Heart right ventricle (tissue), 16 donors: ENCODE measurements around the gene ARHGAP29. TPM values are rescaled to one million over a fixed set of nuclear protein-coding genes. Genes with fewer than 3 reads are reported as not detected.

Experiments used
- ATAC-seq, 8 donors: fragments of 200-7000 bp; cut with Tn5 transposase; one replicate each; pipeline ENCODE4 v1.9.1; 2020; ENCODE audit warnings: mild to moderate bottlenecking in 8 of 8, moderate library complexity in 8 of 8, moderate number of reproducible peaks in 1 of 8
- DNase-seq, 2 donors: peaks; one replicate each; pipeline ENCODE4 v3.0.0-alpha.2; 2020
- H3K27ac ChIP-seq, 10 donors: fragments of 200-600 bp; sonication (generic) in 2 of 10; one replicate each; pipeline versions ENCODE4 v1.5.0 to v1.8.0; 2020 to 2022; ENCODE audit warnings: mild to moderate bottlenecking in 3 of 10
- H3K27me3 ChIP-seq, 7 donors: fragments of 200-600 bp; one replicate each; pipeline ENCODE4 v1.8.0; 2021 to 2022; ENCODE audit warnings: mild to moderate bottlenecking in 2 of 7
- H3K36me3 ChIP-seq, 9 donors: fragments of 200-600 bp; sonication (generic) in 1 of 9; one replicate each; pipeline versions ENCODE4 v1.5.0 to v1.8.0; 2020 to 2022; ENCODE audit warnings: mild to moderate bottlenecking in 2 of 9
- H3K4me1 ChIP-seq, 9 donors: fragments of 200-600 bp; sonication (generic) in 1 of 9; one replicate each; pipeline versions ENCODE4 v1.5.0 to v1.8.0; 2020 to 2022; ENCODE audit warnings: mild to moderate bottlenecking in 4 of 9
- H3K4me3 ChIP-seq, 10 donors: fragments of 200-600 bp; sonication (generic) in 2 of 10; one replicate each; pipeline versions ENCODE4 v1.5.0 to v1.8.0; 2020 to 2022; ENCODE audit warnings: mild to moderate bottlenecking in 7 of 10, moderate library complexity in 2 of 10
- H3K9me3 ChIP-seq, 11 donors: fragments of 200-600 bp in 10 of 11; sonication (generic) in 2 of 11; one replicate each; pipeline versions ENCODE4 v1.5.0 to v1.8.0; 2013 to 2022; ENCODE audit warnings: mild to moderate bottlenecking in 2 of 11, control low read depth in 1 of 11, moderate library complexity in 1 of 11
- WGBS, 2 donors: extraction: QIAGEN DNeasy Blood & Tissue Kit; methylation state at CpG; one replicate each; pipeline ENCODE4 v1.1.7; 2013; ENCODE audit warnings: inconsistent platforms in 1 of 2; 5-methylcytosine and 5-hydroxymethylcytosine counted together
- intact Hi-C, 10 donors: fragments of 100-400 bp; cut with DNase I; formaldehyde crosslinking; loops; one replicate each; pipeline versions ENCODE4 v1.11.1 to v1.14.2; 2022
- polyA plus RNA-seq, 2 donors: library from polyadenylated mRNA; stranded (reverse); fragments of 200-250 nt; gene quantifications; one replicate each; pipeline ENCODE4 v1.2.3, GENCODE V29; 2013
- total RNA-seq, 10 donors: library from RNA; stranded (reverse); fragmentation: NEBNext Ultra II Directional in 3 of 10; extraction: Animal tissue kit (Norgen Biotek cat#: 25700) in 3 of 10; gene quantifications; one replicate each; pipeline versions ENCODE4 v1.2.1 to v1.2.4, GENCODE V29; 2021 to 2023
- TF ChIP-seq, protein P1 (sequence below), 9 donors: fragments of 200-600 bp; sonication (generic) in 2 of 9; IDR thresholded peaks; one replicate each; pipeline versions ENCODE4 v1.5.0 to v1.8.0; 2021 to 2022; ENCODE audit warnings: antibody characterized with exemption in 9 of 9, mild to moderate bottlenecking in 5 of 9, moderate library complexity in 1 of 9
- donor health status: Arrhythmogenic right ventricular cardiomyopathy.
- donor health status: ischemic (EF 13 %, LVEDD 7.1; RV severe dilation, severe dysfunction).
- donor health status: healthy with polysubstance abuse.
- donor health status: DM: no; HTN: yes; CAD: no.
- donor health status: DM: no; HTN: no; CAD: no.
- donor health status: ischemic (EF 25% LVEDD 6.9; RV normal size, moderate dysfunction).
- donor health status: ischemic (EF 25% LVEDD 5.7; RV mildly dilated, moderate dysfunction).
- donor health status: healthy.
- donor health status: DM: yes; HTN: yes; CAD: no.
- donor health status: Ischemic cardiomyopathy.
- donor health status: ischemic (EF 35%, LVEDD 5.7; RV mildly dilated, moderate dysfunction).
- donor health status: nonischemic (EF 11% LVEDD 7.7; RV severe dilation, severe dysfunction).
- donor health status: DM: yes; HTN: yes; CAD: no.
- donor health status: PGD.
- donor health status: ischemic (EF 29% LVEDD 5.4; RV normal size, mild dysfunction).
- donor health status: nonischemic (EF 23%, LVEDD 6.1; RV moderate dilation, normal function).

ARHGAP29 gene
- total and polyA plus RNA-seq, 12 donors, result 8.8 to 34.3 (median 27.7) TPM

DNA sequence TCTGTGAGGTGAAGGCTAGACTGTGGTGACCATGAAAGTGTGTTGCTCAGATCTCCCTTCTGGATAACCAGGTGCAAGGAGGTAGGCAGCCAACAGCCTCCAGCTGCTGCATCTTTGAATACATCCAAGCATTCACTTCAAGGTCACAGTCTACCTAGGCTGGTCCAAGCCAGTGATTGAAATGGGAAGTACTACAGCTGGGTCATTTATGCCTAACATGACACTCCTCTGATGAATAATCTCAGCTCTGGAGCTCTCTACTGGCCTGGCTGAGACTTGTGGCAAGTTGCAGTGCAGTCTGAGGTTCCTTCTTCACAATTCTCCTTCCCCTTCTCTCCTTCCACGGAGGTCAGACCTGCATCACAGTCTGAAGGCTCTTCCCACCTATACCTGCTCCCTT is 35.0 kb upstream of the ARHGAP29 start:
- Histone ChIP-seq H3K27me3 (no peaks in the 10 kb centered on the region), H3K36me3 (no peaks in the 10 kb centered on the region), H3K9me3 (no peaks in the 10 kb centered on the region), H3K4me1 (peaks cover 0 to 7% (median 0%) of the 10 kb centered on the region in 9 donors), H3K4me3 (no peak overlapping the region), H3K27ac (no peak overlapping the region)
- ATAC-seq, result no peak
- intact Hi-C loops, result no loop called here
- no peak for DNase-seq
- TF ChIP-seq, protein P1, sequence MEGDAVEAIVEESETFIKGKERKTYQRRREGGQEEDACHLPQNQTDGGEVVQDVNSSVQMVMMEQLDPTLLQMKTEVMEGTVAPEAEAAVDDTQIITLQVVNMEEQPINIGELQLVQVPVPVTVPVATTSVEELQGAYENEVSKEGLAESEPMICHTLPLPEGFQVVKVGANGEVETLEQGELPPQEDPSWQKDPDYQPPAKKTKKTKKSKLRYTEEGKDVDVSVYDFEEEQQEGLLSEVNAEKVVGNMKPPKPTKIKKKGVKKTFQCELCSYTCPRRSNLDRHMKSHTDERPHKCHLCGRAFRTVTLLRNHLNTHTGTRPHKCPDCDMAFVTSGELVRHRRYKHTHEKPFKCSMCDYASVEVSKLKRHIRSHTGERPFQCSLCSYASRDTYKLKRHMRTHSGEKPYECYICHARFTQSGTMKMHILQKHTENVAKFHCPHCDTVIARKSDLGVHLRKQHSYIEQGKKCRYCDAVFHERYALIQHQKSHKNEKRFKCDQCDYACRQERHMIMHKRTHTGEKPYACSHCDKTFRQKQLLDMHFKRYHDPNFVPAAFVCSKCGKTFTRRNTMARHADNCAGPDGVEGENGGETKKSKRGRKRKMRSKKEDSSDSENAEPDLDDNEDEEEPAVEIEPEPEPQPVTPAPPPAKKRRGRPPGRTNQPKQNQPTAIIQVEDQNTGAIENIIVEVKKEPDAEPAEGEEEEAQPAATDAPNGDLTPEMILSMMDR (IDR thresholded peaks at IDR 0.05), result no peak
- WGBS, 2 donors, result 85 to 100% methylated on average over 1 of the region's 1 CpG

DNA sequence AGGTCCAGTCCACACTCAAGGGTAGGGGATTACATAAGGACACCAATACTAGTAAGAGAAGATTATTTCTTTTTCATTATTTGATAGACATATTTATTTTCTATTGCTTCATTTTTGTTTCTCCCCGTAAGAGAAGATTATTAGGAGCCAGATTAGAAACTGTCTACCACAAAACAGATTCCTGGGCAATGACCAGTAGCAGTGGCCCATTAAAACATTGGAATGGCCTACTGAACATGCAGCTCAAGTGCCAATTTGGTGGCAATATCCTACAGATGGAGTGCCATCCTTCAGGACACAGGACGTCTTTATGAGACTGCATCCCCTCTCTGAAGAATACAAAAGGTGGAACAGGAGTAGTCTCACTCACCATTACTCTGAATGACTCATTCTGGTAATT is 34.0 kb upstream of the ARHGAP29 start:
- peaks cover 0 to 3% (median 0%) of the 10 kb centered on the region in 9 donors for H3K4me1 ChIP-seq
- TF ChIP-seq, protein P1 (IDR thresholded peaks at IDR 0.05), result no peak
- ATAC-seq, result no peak
- H3K27ac ChIP-seq, result no peak overlapping the region
- intact Hi-C loops, result no loop called here
- WGBS, 2 donors, result 94 to 95% methylated on average over 2 of the region's 2 CpGs
- H3K9me3 ChIP-seq, result no peaks in the 10 kb centered on the region
- no peaks in the 10 kb centered on the region for H3K36me3 ChIP-seq
- no peak for DNase-seq
- no peak overlapping the region for H3K4me3 ChIP-seq
- H3K27me3 ChIP-seq, result no peaks in the 10 kb centered on the region

DNA sequence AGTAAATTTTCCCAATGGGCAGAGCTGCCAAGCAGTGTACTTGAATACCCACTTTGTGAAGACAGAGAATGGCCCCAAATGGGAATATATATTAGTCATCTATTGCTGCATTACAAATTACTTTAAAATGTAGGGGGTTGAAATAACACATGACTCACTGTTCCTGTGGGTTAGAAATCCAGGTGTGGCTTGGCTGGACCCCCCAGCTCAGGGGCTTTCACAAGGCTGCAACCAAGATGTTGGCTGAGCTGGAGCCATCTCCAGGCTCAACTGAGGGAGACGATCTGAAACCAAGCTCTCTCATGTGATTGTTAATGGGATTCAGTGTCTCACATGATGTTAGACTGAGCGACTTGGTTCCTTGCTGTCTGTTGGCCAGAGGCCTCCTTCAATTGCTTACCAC is 33.4 kb upstream of the ARHGAP29 start:
- intact Hi-C loops, result no loop called here
- H3K27ac ChIP-seq, result no peak overlapping the region

DNA sequence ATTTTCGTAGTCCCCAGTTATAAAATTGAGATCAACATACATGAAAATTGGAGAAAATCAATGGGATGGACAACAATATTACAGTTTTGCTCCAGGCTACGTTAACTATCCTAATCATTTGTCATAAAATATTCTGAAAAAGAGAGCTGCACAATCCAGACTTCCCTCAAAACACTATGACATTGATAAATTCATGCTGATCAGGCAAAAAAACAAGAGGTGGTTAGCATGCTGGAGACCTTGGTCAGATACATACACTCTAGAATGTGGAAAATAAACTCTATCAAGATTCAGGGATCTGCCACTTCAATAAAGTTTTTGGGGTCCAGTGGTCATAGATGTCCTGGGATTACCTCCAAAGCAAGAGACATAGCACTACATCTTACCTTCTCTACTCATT is 32.5 kb upstream of the ARHGAP29 start:
- no peak for DNase-seq
- Histone ChIP-seq H3K36me3 (no peaks in the 10 kb centered on the region), H3K27ac (no peak overlapping the region), H3K4me3 (no peak overlapping the region), H3K27me3 (no peaks in the 10 kb centered on the region), H3K4me1 (peaks cover 0 to 16% (median 0%) of the 10 kb centered on the region in 9 donors), H3K9me3 (no peaks in the 10 kb centered on the region)
- TF ChIP-seq, protein P1 (IDR thresholded peaks at IDR 0.05), result no peak
- intact Hi-C loops, result no loop called here
- no peak for ATAC-seq
- WGBS, 2 donors, result 95 to 100% methylated on average over 2 of the region's 2 CpGs

More for the DNA sequence above, 33.4 kb upstream of the ARHGAP29 start:
- 93 to 96% methylated on average over 2 of the region's 2 CpGs for WGBS, 2 donors
- DNase-seq (no peak), ATAC-seq (no peak)
- TF ChIP-seq, protein P1 (IDR thresholded peaks at IDR 0.05), result no peak
- no peaks in the 10 kb centered on the region for H3K27me3 ChIP-seq
- no peak overlapping the region for H3K4me3 ChIP-seq
- no peaks in the 10 kb centered on the region for H3K9me3 ChIP-seq
- no peaks in the 10 kb centered on the region for H3K36me3 ChIP-seq
- peaks cover 0 to 7% (median 0%) of the 10 kb centered on the region in 9 donors for H3K4me1 ChIP-seq
